K562 (cell line): ENCODE data around the gene LTB4R2. TPM values are rescaled to one million over a fixed set of nuclear protein-coding genes. Genes with fewer than 3 reads are reported as not detected.

Experiments
- NFIC ChIP-seq: fragments of 450-650 bp; IDR thresholded peaks from 2 replicates; pipeline ENCODE4 v1.6.1; 2017; ENCODE audit warnings: mild to moderate bottlenecking, inconsistent platforms
- PHF20 ChIP-seq: fragments of 450-650 bp; IDR thresholded peaks from 2 replicates; pipeline ENCODE4 v1.6.1; 2018; ENCODE audit not compliant: partially characterized antibody
- POLR2AphosphoS5 ChIP-seq: IDR thresholded peaks from 2 replicates; pipeline ENCODE4 v1.6.1; 2011; ENCODE audit warnings: mild to moderate bottlenecking, low read depth, low read length, moderate library complexity; ENCODE audit not compliant: control insufficient read depth, insufficient read depth
- ZNF184 ChIP-seq: sonication (generic); formaldehyde crosslinking; IDR thresholded peaks from 2 replicates; pipeline ENCODE4 v1.5.0; 2020; ENCODE audit warnings: missing genetic modification reagents
- ZNF384 ChIP-seq: IDR thresholded peaks from 2 replicates; pipeline ENCODE4 v1.6.1; 2012; ENCODE audit warnings: low read depth, low read length, improper control_type of control experiment
- polyA plus RNA-seq, 8 experiments: library from polyadenylated mRNA; depleted of rRNA in 4 of 8; stranded (reverse) in 5 of 8; unstranded in 3 of 8; fragments of >200 nt; fragmentation: Nextera tagmentation in 2 of 8; fragmentation: Illumina TruSeq in 1 of 8; extraction: Ambion mirVana in 2 of 8; extraction: Trizol in 1 of 8; gene quantifications; 2 replicates each; pipeline versions ENCODE4 v1.2.1 to v1.2.3, GENCODE V29; 2011 to 2014; ENCODE audit warnings: inconsistent platforms in 1 of 8, missing spikeins in 1 of 8
- small RNA-seq: library from RNA; depleted of rRNA; stranded (forward); fragments of <200 nt; gene quantifications from one replicate; pipeline ENCODE3, GENCODE V24; 2014
- total RNA-seq, 7 experiments: library from RNA; depleted of rRNA in 6 of 7; stranded (reverse); fragments of >200 nt in 6 of 7; fragmentation: Illumina TruSeq in 2 of 7; extraction: Trizol in 2 of 7; gene quantifications; 2 replicates each; pipeline versions ENCODE4 v1.2.1 to v1.2.3, GENCODE V29; 2011 to 2021; ENCODE audit warnings: low replicate concordance in 1 of 7

The LTB4R2 gene
- total and polyA plus RNA-seq, 9 of the 15 experiments (the other 6 are each of a cell fraction or from before 2014, with no cell fraction given), result 0.03 to 11.6 (median 2.8) TPM; not detected in 1

GRCh38 chr14:24361326-24361725, 51.4 kb downstream of the LTB4R2 start (continued):
- TF ChIP-seq POLR2AphosphoS5 (no peak), ZNF384 (no peak), ZNF184 (CRISPR knock-in tag) (no peak), PHF20 (no peak), NFIC (no peak)

Small RNA genes within 50 kb of the gene (small RNA-seq; reads per million reads assigned to genes)
- not detected for gene RF00026

Other genes with a start within 250 kb of the LTB4R2 start
Only the 7 nearest of the 33 such genes appear.
- gene RABGGTA, start 38.5 kb upstream of the LTB4R2 start, total RNA-seq (2014; rRNA removed), result 15.9 and 18.7 TPM in 2 replicates
- 4.2 and 4.5 TPM in 2 replicates for gene RABGGTA, start 38.5 kb upstream of the LTB4R2 start, total RNA-seq (2014; rRNA removed; fragmentation: Illumina TruSeq; extraction: Trizol)
- 8.8 and 9.4 TPM in 2 replicates for gene RABGGTA, start 38.5 kb upstream of the LTB4R2 start, total RNA-seq (2015; rRNA removed; fragmentation: Illumina TruSeq; extraction: Trizol)
- gene RABGGTA, start 38.5 kb upstream of the LTB4R2 start, total RNA-seq (2021), result 19.2 and 21.0 TPM in 2 replicates
- gene RABGGTA, start 38.5 kb upstream of the LTB4R2 start, polyA plus RNA-seq (2011; rRNA removed), result 9.6 and 30.0 TPM in 2 replicates
- gene RABGGTA, start 38.5 kb upstream of the LTB4R2 start, polyA plus RNA-seq (2014; fragmentation: Illumina TruSeq; extraction: Trizol), result 15.4 and 18.1 TPM in 2 replicates
- 10 to 100 TPM; 20.3 to 24.2 TPM for gene RABGGTA, start 38.5 kb upstream of the LTB4R2 start, polyA plus RNA-seq (2014; fragmentation: Nextera tagmentation; extraction: Ambion mirVana)
- 15.5 and 16.5 TPM in 2 replicates for gene RABGGTA, start 38.5 kb upstream of the LTB4R2 start, polyA plus RNA-seq (2014; rRNA removed)
- gene DHRS1, start 10.4 kb upstream of the LTB4R2 start, total RNA-seq (2014; rRNA removed), result 7.3 and 9.3 TPM in 2 replicates
- gene DHRS1, start 10.4 kb upstream of the LTB4R2 start, total RNA-seq (2014; rRNA removed; fragmentation: Illumina TruSeq; extraction: Trizol), result 5.7 and 8.2 TPM in 2 replicates
- 9.5 and 9.7 TPM in 2 replicates for gene DHRS1, start 10.4 kb upstream of the LTB4R2 start, total RNA-seq (2015; rRNA removed; fragmentation: Illumina TruSeq; extraction: Trizol)
- gene DHRS1, start 10.4 kb upstream of the LTB4R2 start, total RNA-seq (2021), result 17.8 and 21.1 TPM in 2 replicates
- 12.7 and 19.8 TPM in 2 replicates for gene DHRS1, start 10.4 kb upstream of the LTB4R2 start, polyA plus RNA-seq (2011; rRNA removed)
- gene DHRS1, start 10.4 kb upstream of the LTB4R2 start, polyA plus RNA-seq (2014; fragmentation: Illumina TruSeq; extraction: Trizol), result 16.8 and 19.3 TPM in 2 replicates
- 10 to 100 TPM; 32.2 to 33.6 TPM for gene DHRS1, start 10.4 kb upstream of the LTB4R2 start, polyA plus RNA-seq (2014; fragmentation: Nextera tagmentation; extraction: Ambion mirVana)
- gene DHRS1, start 10.4 kb upstream of the LTB4R2 start, polyA plus RNA-seq (2014; rRNA removed), result 13.3 and 14.6 TPM in 2 replicates
- gene NOP9, start 10.3 kb upstream of the LTB4R2 start, total RNA-seq (2014; rRNA removed), result 15.0 and 19.9 TPM in 2 replicates
- 16.7 and 17.8 TPM in 2 replicates for gene NOP9, start 10.3 kb upstream of the LTB4R2 start, total RNA-seq (2014; rRNA removed; fragmentation: Illumina TruSeq; extraction: Trizol)
- 16.7 and 18.2 TPM in 2 replicates for gene NOP9, start 10.3 kb upstream of the LTB4R2 start, total RNA-seq (2015; rRNA removed; fragmentation: Illumina TruSeq; extraction: Trizol)
- gene NOP9, start 10.3 kb upstream of the LTB4R2 start, total RNA-seq (2021), result 25.0 and 27.9 TPM in 2 replicates
- 10.6 and 11.8 TPM in 2 replicates for gene NOP9, start 10.3 kb upstream of the LTB4R2 start, polyA plus RNA-seq (2011; rRNA removed)
- 19.6 and 20.7 TPM in 2 replicates for gene NOP9, start 10.3 kb upstream of the LTB4R2 start, polyA plus RNA-seq (2014; fragmentation: Illumina TruSeq; extraction: Trizol)
- gene NOP9, start 10.3 kb upstream of the LTB4R2 start, polyA plus RNA-seq (2014; fragmentation: Nextera tagmentation; extraction: Ambion mirVana), result 1 to 10 TPM; 1.0 to 1.2 TPM
- gene NOP9, start 10.3 kb upstream of the LTB4R2 start, polyA plus RNA-seq (2014; rRNA removed), result 15.1 and 15.5 TPM in 2 replicates
- gene CIDEB, start 2.2 kb upstream of the LTB4R2 start, total RNA-seq (2014; rRNA removed), result not detected in 2 replicates
- gene CIDEB, start 2.2 kb upstream of the LTB4R2 start, total RNA-seq (2014; rRNA removed; fragmentation: Illumina TruSeq; extraction: Trizol), result not detected in 2 replicates
- not detected in 2 replicates for gene CIDEB, start 2.2 kb upstream of the LTB4R2 start, total RNA-seq (2015; rRNA removed; fragmentation: Illumina TruSeq; extraction: Trizol)
- gene CIDEB, start 2.2 kb upstream of the LTB4R2 start, total RNA-seq (2021), result 0.07 and 0.35 TPM in 2 replicates
- gene CIDEB, start 2.2 kb upstream of the LTB4R2 start, polyA plus RNA-seq (2011; rRNA removed), result 0.04 and 0.14 TPM in 2 replicates
- gene CIDEB, start 2.2 kb upstream of the LTB4R2 start, polyA plus RNA-seq (2014; fragmentation: Illumina TruSeq; extraction: Trizol), result 0.07 and 0.14 TPM in 2 replicates
- gene CIDEB, start 2.2 kb upstream of the LTB4R2 start, polyA plus RNA-seq (2014; fragmentation: Nextera tagmentation; extraction: Ambion mirVana), result under 1 TPM; 0.03 to 0.35 TPM
- gene CIDEB, start 2.2 kb upstream of the LTB4R2 start, polyA plus RNA-seq (2014; rRNA removed), result 0.11 and 0.18 TPM in 2 replicates
- 2.8 and 3.6 TPM in 2 replicates for gene LTB4R, start 1.4 kb downstream of the LTB4R2 start, total RNA-seq (2014; rRNA removed)
- gene LTB4R, start 1.4 kb downstream of the LTB4R2 start, total RNA-seq (2014; rRNA removed; fragmentation: Illumina TruSeq; extraction: Trizol), result 1.7 and 1.8 TPM in 2 replicates
- gene LTB4R, start 1.4 kb downstream of the LTB4R2 start, total RNA-seq (2015; rRNA removed; fragmentation: Illumina TruSeq; extraction: Trizol), result 2.1 and 2.3 TPM in 2 replicates
- 3.7 and 7.0 TPM in 2 replicates for gene LTB4R, start 1.4 kb downstream of the LTB4R2 start, total RNA-seq (2021)
- gene LTB4R, start 1.4 kb downstream of the LTB4R2 start, polyA plus RNA-seq (2011; rRNA removed), result 4.0 and 4.3 TPM in 2 replicates
- gene LTB4R, start 1.4 kb downstream of the LTB4R2 start, polyA plus RNA-seq (2014; fragmentation: Illumina TruSeq; extraction: Trizol), result 4.4 and 4.8 TPM in 2 replicates
- under 1 TPM; 0.38 to 0.61 TPM for gene LTB4R, start 1.4 kb downstream of the LTB4R2 start, polyA plus RNA-seq (2014; fragmentation: Nextera tagmentation; extraction: Ambion mirVana)
- 10.5 and 11.4 TPM in 2 replicates for gene LTB4R, start 1.4 kb downstream of the LTB4R2 start, polyA plus RNA-seq (2014; rRNA removed)
- gene ADCY4, start 24.9 kb downstream of the LTB4R2 start, total RNA-seq (2014; rRNA removed), result 0.09 TPM in 1 of 2 replicates, not detected in the other
- gene ADCY4, start 24.9 kb downstream of the LTB4R2 start, total RNA-seq (2014; rRNA removed; fragmentation: Illumina TruSeq; extraction: Trizol), result 0.18 TPM in 1 of 2 replicates, not detected in the other
- gene ADCY4, start 24.9 kb downstream of the LTB4R2 start, total RNA-seq (2015; rRNA removed; fragmentation: Illumina TruSeq; extraction: Trizol), result not detected in 2 replicates
- gene ADCY4, start 24.9 kb downstream of the LTB4R2 start, total RNA-seq (2021), result 0.07 and 0.31 TPM in 2 replicates
- 0.21 and 0.39 TPM in 2 replicates for gene ADCY4, start 24.9 kb downstream of the LTB4R2 start, polyA plus RNA-seq (2011; rRNA removed)
- gene ADCY4, start 24.9 kb downstream of the LTB4R2 start, polyA plus RNA-seq (2014; fragmentation: Illumina TruSeq; extraction: Trizol), result 0.04 and 0.06 TPM in 2 replicates
- under 1 TPM in 1 of 2 experiments, not detected in 1; 0.04 TPM for gene ADCY4, start 24.9 kb downstream of the LTB4R2 start, polyA plus RNA-seq (2014; fragmentation: Nextera tagmentation; extraction: Ambion mirVana)
- 0.15 and 0.47 TPM in 2 replicates for gene ADCY4, start 24.9 kb downstream of the LTB4R2 start, polyA plus RNA-seq (2014; rRNA removed)
- 0.27 TPM in 1 of 2 replicates, not detected in the other for gene RIPK3, start 29.9 kb downstream of the LTB4R2 start, total RNA-seq (2014; rRNA removed)
- 0.29 TPM in 1 of 2 replicates, not detected in the other for gene RIPK3, start 29.9 kb downstream of the LTB4R2 start, total RNA-seq (2014; rRNA removed; fragmentation: Illumina TruSeq; extraction: Trizol)
- gene RIPK3, start 29.9 kb downstream of the LTB4R2 start, total RNA-seq (2015; rRNA removed; fragmentation: Illumina TruSeq; extraction: Trizol), result 0.23 and 0.43 TPM in 2 replicates
- gene RIPK3, start 29.9 kb downstream of the LTB4R2 start, total RNA-seq (2021), result 0.31 and 0.40 TPM in 2 replicates
- 0.08 and 0.27 TPM in 2 replicates for gene RIPK3, start 29.9 kb downstream of the LTB4R2 start, polyA plus RNA-seq (2011; rRNA removed)
- gene RIPK3, start 29.9 kb downstream of the LTB4R2 start, polyA plus RNA-seq (2014; fragmentation: Illumina TruSeq; extraction: Trizol), result 0.14 TPM in 1 of 2 replicates, not detected in the other
- under 1 TPM in 1 of 2 experiments, not detected in 1; 0.03 TPM for gene RIPK3, start 29.9 kb downstream of the LTB4R2 start, polyA plus RNA-seq (2014; fragmentation: Nextera tagmentation; extraction: Ambion mirVana)
- gene RIPK3, start 29.9 kb downstream of the LTB4R2 start, polyA plus RNA-seq (2014; rRNA removed), result 0.61 TPM in 1 of 2 replicates, not detected in the other